ENCODE data around the gene NALF2.

Gene NALF2

DNA sequence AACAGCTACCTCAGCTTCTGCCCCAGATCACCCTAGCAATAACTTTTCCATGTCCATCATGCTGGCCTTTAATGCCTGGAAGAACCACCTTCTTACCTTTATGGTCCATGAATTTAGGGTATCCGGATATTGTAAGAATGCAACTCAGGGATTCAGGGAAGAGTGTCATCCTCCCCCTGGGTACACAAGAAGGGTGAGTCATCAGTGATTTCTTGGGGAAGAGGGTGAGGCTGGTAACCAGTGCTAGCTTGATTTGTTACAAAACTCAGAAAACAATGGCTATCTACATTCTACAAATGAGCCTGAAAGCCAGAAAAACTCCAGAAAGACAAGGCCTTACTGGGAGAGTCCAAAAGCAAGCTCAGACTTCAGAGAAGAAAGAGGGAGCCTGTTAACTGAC lies 10.4 kb upstream of the NALF2 start:
- TF ChIP-seq, protein P1, sequence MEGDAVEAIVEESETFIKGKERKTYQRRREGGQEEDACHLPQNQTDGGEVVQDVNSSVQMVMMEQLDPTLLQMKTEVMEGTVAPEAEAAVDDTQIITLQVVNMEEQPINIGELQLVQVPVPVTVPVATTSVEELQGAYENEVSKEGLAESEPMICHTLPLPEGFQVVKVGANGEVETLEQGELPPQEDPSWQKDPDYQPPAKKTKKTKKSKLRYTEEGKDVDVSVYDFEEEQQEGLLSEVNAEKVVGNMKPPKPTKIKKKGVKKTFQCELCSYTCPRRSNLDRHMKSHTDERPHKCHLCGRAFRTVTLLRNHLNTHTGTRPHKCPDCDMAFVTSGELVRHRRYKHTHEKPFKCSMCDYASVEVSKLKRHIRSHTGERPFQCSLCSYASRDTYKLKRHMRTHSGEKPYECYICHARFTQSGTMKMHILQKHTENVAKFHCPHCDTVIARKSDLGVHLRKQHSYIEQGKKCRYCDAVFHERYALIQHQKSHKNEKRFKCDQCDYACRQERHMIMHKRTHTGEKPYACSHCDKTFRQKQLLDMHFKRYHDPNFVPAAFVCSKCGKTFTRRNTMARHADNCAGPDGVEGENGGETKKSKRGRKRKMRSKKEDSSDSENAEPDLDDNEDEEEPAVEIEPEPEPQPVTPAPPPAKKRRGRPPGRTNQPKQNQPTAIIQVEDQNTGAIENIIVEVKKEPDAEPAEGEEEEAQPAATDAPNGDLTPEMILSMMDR (IDR thresholded peaks at IDR 0.05; ENCODE audit: insufficient read depth, low read length, missing control alignments), result no peak
- CTCF ChIA-PET, result interaction anchor here (2.0 kb wide), 1 partner anchor 603 kb away, joined by 12 read pairs; no protein-coding TSS in a partner anchor
- POLR2A ChIA-PET, result no interaction called here
- DNase-seq (ENCODE audit: low read depth, low spot score), result no peak
- H3K4me3 ChIP-seq (ENCODE audit: low read depth, low read length), result no peak overlapping the region

DNA sequence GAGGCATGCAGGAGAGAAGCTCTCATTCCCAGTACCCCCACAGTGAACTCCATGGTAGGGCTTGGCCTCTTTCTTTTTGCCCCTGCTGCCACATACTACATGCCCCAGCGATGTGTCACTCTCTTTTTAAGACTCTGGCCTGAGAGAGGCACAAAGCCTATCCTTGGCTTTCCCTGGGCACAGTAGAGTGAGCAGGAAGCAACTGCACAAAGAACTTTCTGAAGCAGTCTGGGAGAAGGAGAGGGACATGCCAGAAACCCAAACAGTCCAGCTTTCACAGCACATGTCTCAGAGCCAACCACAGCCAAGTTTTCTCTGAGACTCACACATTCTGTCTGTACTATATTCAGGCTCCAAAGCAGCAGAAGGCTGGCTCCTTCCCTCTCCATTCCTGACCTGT lies 7.9 kb upstream of the NALF2 start:
- TF ChIP-seq, protein P1 (IDR thresholded peaks at IDR 0.05; ENCODE audit: insufficient read depth, low read length, missing control alignments), result no peak
- no peak for DNase-seq (ENCODE audit: low read depth, low spot score)
- ChIA-PET POLR2A (no interaction called here), CTCF (interaction anchor here (1.0 kb wide), 1 partner anchor 600 kb away, joined by 3 read pairs; no protein-coding TSS in a partner anchor)
- no peak overlapping the region for H3K4me3 ChIP-seq (ENCODE audit: low read depth, low read length)

DNA sequence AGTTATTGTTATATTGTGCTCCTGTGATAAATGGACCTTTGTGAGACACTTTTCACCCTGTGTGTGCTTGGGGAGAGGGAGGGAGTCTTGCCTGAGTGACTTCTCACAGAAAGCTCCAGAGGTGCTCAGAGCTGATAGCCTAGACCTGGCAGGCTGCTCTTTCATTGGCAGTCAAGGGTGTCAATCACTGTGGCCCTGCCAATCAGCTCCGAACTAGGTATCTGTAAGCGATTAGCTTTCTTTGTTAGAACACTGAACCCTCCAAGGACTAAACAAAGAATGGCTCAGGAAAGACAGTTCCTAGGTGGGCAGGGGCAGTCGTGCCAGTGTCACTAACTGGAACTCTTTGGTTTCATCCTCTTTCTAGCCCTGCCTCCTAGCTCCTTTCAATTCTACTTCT lies 2.7 kb upstream of the NALF2 start:
- POLR2A ChIA-PET, result no interaction called here
- CTCF ChIA-PET, result no interaction called here
- DNase-seq (ENCODE audit: low read depth, low spot score), result no peak
- TF ChIP-seq, protein P1 (IDR thresholded peaks at IDR 0.05; ENCODE audit: insufficient read depth, low read length, missing control alignments), result no peak
- H3K4me3 ChIP-seq (ENCODE audit: low read depth, low read length), result no peak overlapping the region

DNA sequence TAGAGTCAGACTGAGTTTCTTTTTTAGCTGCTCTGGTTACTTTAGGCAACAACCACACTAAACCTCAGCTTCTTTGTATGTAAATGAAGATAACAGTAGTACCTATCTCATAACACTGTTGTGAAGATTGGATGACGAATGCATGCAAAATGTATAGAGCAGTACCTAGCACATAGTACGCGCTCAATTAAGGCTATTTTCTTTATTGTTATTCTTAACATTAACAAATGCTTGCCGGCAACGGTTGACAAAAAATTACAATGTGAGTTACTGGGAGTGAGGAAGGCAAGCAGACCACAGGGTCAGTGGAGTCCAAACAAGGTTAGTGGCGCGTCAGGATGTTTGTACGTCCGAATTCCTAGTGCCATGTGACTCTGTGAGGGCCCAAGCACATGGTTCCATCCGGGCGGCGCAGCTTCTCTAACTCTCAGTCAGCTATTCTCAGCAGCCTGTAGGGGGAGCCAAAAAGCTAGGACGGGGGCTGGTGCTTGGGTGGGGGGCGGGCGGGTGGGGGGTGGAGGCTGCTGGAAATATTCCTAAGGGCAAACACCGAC lies 821 bp upstream of the NALF2 start:
- ChIA-PET POLR2A (no interaction called here), CTCF (no interaction called here)
- no peak for DNase-seq (ENCODE audit: low read depth, low spot score)
- H3K4me3 ChIP-seq (ENCODE audit: low read depth, low read length), result no peak overlapping the region
- TF ChIP-seq, protein P1 (IDR thresholded peaks at IDR 0.05; ENCODE audit: insufficient read depth, low read length, missing control alignments), result no peak

DNA sequence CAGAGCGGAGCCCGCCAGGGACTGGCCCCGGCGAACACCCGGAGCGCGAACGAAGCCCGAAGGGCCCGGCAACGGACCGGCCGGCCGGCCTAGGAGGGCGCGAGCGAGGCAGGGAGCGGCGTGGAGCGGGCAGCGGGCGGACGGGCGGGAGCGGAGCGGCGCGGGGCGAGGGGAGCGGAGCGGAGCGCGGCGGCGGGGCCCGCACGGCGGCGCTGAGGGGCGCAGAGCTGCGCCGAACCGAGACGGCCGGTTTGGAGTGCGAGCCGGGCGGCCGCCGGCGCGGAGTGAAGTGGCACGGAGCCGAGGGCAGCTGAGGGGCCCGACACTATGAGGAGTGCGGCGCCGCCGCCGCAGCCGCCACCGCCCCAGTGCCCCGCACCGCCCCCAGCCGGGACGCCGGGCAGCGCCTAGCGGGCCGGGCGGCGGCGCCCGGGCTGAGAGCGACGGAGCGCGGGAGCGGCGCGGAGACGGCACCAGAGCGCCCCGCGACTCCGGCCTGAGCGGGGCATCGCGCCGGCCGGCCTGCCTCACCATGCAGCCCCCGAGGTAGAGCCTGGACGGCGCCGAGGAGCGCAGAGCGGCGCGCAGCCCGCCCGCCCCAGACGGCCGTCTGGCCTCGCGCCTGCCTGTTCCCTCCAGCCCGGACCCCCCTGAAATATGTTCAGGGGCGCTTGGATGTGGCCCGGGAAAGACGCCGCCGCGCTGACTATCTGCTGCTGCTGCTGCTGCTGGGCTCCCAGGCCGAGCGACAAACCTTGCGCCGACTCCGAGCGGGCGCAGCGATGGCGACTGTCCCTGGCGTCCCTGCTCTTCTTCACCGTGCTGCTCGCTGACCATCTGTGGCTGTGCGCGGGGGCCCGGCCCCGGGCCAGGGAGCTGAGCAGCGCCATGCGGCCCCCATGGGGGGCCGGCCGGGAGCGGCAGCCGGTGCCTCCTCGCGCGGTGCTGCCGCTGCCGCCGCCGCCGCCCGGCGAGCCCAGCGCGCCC lies 793 bp downstream of the NALF2 start:
- DNase-seq (ENCODE audit: low read depth, low spot score), result no peak
- TF ChIP-seq, protein P1 (IDR thresholded peaks at IDR 0.05; ENCODE audit: insufficient read depth, low read length, missing control alignments), result no peak
- ChIA-PET POLR2A (no interaction called here), CTCF (no interaction called here)
- no peak overlapping the region for H3K4me3 ChIP-seq (ENCODE audit: low read depth, low read length)
